ENCODE measurements around the gene RBM20. TPM values are rescaled to one million over a fixed set of nuclear protein-coding genes. Genes with fewer than 3 reads are reported as not detected.

Gene RBM20
- total RNA-seq, 4 donors from 2014 or later, result 0.88 to 3.8 (median 1.9) TPM

- intact Hi-C loops (cut with DNase I; ENCODE audit: low total_unique reads), result loop anchor here (10.0 kb wide), 1 partner anchor 46 kb away; no protein-coding TSS in a partner anchor
- no peaks in the 10 kb centered on the region for H3K27me3 ChIP-seq
- no peak for DNase-seq
- peak overlapping the region; percentile 93 to 100 for H3K4me3 ChIP-seq
- H3K36me3 ChIP-seq, result no peaks in the 10 kb centered on the region
- peaks cover 3 to 6% of the 10 kb centered on the region in 2 donors for H3K4me1 ChIP-seq
- no peaks in the 10 kb centered on the region for H3K9me3 ChIP-seq
- peak overlapping the region; percentile 98 to 99 for H3K27ac ChIP-seq
- TF ChIP-seq, protein P1, sequence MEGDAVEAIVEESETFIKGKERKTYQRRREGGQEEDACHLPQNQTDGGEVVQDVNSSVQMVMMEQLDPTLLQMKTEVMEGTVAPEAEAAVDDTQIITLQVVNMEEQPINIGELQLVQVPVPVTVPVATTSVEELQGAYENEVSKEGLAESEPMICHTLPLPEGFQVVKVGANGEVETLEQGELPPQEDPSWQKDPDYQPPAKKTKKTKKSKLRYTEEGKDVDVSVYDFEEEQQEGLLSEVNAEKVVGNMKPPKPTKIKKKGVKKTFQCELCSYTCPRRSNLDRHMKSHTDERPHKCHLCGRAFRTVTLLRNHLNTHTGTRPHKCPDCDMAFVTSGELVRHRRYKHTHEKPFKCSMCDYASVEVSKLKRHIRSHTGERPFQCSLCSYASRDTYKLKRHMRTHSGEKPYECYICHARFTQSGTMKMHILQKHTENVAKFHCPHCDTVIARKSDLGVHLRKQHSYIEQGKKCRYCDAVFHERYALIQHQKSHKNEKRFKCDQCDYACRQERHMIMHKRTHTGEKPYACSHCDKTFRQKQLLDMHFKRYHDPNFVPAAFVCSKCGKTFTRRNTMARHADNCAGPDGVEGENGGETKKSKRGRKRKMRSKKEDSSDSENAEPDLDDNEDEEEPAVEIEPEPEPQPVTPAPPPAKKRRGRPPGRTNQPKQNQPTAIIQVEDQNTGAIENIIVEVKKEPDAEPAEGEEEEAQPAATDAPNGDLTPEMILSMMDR (IDR thresholded peaks at IDR 0.05), result no peak
These were observed 226.7 kb downstream of the RBM20 start for GRCh38 chr10:110870823-110871297.

GRCh38 chr10:110871298-110872084, 227.4 kb downstream of the RBM20 start, which contains the start of gene PDCD4:
TSS of gene PDCD4 (plus strand) at chr10:110871928. CDS start at chr10:110876028, 4,100 bp downstream.
- TF ChIP-seq POLR2A (IDR thresholded peaks at IDR 0.05), result peak; percentile 89 to 95
- TF ChIP-seq, protein P1 (IDR thresholded peaks at IDR 0.05), result peak in 2 of 4 experiments; percentile 1 to 4
- DNase-seq, result peak; percentile 100
- peak within 1 kb of the TSS; percentile 93 to 100 for H3K4me3 ChIP-seq
- H3K9me3 ChIP-seq, result no peaks in the 10 kb centered on the region
- peak within 1 kb of the TSS; percentile 98 to 99 for H3K27ac ChIP-seq
- intact Hi-C loops (cut with DNase I; ENCODE audit: low total_unique reads), result loop anchor here (10.0 kb wide), 1 partner anchor 47 kb away; no protein-coding TSS in a partner anchor
- H3K36me3 ChIP-seq, result no peaks in the 10 kb centered on the region
- peaks cover 0 to 7% of the 10 kb centered on the region in 2 donors for H3K4me1 ChIP-seq
- H3K27me3 ChIP-seq, result no peaks in the 10 kb centered on the region

GRCh38 chr10:110872145-110872983, 228.2 kb downstream of the RBM20 start:
- DNase-seq, result peak; percentile 71 to 80
- Histone ChIP-seq H3K36me3 (no peaks in the 10 kb centered on the region), H3K9me3 (no peaks in the 10 kb centered on the region), H3K27ac (peak overlapping the region; percentile 98 to 99), H3K27me3 (no peaks in the 10 kb centered on the region), H3K4me3 (peak overlapping the region; percentile 93 to 100), H3K4me1 (peaks cover 0 to 7% of the 10 kb centered on the region in 2 donors)
- peak in 1 of 2 donors; percentile 20 for TF ChIP-seq POLR2A (IDR thresholded peaks at IDR 0.05)
- TF ChIP-seq, protein P1 (IDR thresholded peaks at IDR 0.05), result peak in 1 of 4 experiments; percentile 43
- intact Hi-C loops (cut with DNase I; ENCODE audit: low total_unique reads), result loop anchor here (10.0 kb wide), 1 partner anchor 48 kb away; no protein-coding TSS in a partner anchor

DNA sequence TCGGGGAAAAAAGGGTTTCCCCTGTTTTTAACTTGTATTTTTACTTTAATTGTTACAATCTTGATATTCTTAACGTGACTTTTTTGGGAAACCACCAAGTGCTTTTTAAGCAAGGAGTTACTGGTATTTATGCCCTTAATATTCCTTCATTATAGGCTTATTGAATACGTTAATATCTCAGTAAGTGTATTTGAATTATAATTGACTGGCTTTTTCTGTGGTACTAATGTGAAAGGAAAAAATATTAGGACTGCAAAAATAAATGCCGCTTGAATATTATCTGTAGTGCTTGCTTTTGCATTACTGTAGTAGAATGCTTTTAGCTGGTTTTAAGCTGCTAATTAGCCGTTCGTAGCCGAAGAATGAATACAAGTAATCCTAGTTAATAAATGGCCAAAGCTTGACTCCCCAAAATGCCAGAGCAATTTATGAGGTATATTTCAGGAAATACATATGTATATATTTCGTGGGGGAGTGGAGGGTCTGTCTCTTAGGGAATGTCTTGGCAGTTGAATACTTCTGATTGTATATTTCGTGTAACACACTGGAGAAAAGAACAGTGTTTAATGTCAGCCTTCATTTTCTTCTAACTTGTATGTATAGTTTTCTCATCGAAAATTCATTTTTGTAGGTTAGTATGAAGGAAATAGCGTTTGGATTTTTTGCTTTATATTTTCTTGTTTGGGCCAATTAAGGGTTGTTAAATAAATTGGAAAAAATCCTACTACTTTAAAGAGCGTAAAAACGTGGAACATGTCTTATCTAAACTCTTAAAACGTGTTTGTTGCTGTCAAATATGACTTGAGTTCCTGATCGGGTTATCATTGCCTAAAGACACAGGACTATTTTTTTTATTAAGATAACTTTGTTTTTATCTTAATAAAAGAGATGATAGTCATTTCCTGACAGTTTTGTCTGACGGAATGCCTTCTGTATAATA, 229.1 kb downstream of the RBM20 start:
- intact Hi-C loops (cut with DNase I; ENCODE audit: low total_unique reads), result loop anchor here (10.0 kb wide), 1 partner anchor 48 kb away; no protein-coding TSS in a partner anchor
- Histone ChIP-seq H3K36me3 (no peaks in the 10 kb centered on the region), H3K4me1 (peaks cover 0 to 7% of the 10 kb centered on the region in 2 donors), H3K27me3 (no peaks in the 10 kb centered on the region), H3K9me3 (no peaks in the 10 kb centered on the region), H3K4me3 (peak overlapping the region; percentile 93 to 100), H3K27ac (peak overlapping the region; percentile 98 to 99)
- no peak for DNase-seq
- TF ChIP-seq, protein P1 (IDR thresholded peaks at IDR 0.05), result no peak
- no peak for TF ChIP-seq POLR2A (IDR thresholded peaks at IDR 0.05)

Measured in uterus (tissue), 4 donors.